Limb (tissue), 2 donors: ENCODE measurements around the gene ATP2A1.
"Not testable (repeated sequence)": the region's sequence is repeated elsewhere in the genome, so short reads cannot be mapped to it uniquely, and the experiment has no call there.

Experiments
- DNase-seq, 2 donors: peaks; one replicate each; pipeline ENCODE4 v3.0.0-alpha.2; 2016; ENCODE audit errors: extremely low spot score in 2 of 2

Gene ATP2A1

GRCh38 chr16:28935346-28935745 lies 57.1 kb downstream of the ATP2A1 start:
- no peak for DNase-seq

GRCh38 chr16:28935924-28936783 lies 57.9 kb downstream of the ATP2A1 start:
- peak; percentile 41 to 63 for DNase-seq

GRCh38 chr16:28936784-28937155 lies 58.5 kb downstream of the ATP2A1 start:
- no peak for DNase-seq

DNA sequence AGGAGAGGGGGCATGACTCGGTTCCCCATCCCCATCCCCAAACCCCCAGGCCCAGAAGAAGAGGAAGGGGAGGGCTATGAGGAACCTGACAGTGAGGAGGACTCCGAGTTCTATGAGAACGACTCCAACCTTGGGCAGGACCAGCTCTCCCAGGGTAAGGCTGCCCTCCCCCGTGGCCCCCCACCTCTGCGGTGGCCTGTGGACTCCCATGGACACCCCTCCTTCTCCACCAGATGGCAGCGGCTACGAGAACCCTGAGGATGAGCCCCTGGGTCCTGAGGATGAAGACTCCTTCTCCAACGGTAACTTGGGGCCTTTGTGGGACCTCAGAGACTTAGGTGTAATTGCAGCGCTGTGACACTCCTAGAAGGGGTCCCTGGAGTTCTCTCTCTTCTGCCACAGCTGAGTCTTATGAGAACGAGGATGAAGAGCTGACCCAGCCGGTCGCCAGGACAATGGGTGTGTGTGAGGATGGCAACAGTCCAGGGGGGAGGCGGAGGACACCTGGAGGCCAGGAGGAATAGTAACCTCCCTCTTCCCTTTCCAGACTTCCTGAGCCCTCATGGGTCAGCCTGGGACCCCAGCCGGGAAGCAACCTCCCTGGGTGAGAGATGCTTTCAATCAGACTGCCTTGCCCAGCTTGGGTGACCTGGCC lies 59.1 kb downstream of the ATP2A1 start:
- no peak for DNase-seq

DNA sequence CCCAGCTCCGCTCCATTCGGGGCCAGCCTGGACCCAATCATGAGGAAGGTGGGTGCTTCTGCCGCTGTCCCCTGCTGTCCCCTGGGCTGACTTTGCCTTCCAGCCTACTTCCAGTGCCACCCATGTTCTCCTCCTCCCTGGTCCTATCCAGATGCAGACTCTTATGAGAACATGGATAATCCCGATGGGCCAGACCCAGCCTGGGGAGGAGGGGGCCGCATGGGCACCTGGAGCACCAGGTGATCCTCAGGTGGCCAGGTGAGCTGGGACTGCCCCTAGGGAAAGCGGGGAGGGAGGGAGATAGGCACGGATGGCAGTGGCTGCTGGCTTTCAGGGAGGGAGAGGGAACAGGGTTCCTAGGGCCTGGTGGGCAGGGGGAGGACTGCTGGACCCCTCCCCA lies 60.4 kb downstream of the ATP2A1 start:
- no peak for DNase-seq

- DNase-seq: not testable (repeated sequence)
Observed at GRCh38 chr16:28939825-28940224, 61.5 kb downstream of the ATP2A1 start.

GRCh38 chr16:28943281-28943680 lies 65.0 kb downstream of the ATP2A1 start:
- DNase-seq: no peak

- DNase-seq: no peak
Observed at GRCh38 chr16:28946681-28947080, 68.4 kb downstream of the ATP2A1 start.

DNA sequence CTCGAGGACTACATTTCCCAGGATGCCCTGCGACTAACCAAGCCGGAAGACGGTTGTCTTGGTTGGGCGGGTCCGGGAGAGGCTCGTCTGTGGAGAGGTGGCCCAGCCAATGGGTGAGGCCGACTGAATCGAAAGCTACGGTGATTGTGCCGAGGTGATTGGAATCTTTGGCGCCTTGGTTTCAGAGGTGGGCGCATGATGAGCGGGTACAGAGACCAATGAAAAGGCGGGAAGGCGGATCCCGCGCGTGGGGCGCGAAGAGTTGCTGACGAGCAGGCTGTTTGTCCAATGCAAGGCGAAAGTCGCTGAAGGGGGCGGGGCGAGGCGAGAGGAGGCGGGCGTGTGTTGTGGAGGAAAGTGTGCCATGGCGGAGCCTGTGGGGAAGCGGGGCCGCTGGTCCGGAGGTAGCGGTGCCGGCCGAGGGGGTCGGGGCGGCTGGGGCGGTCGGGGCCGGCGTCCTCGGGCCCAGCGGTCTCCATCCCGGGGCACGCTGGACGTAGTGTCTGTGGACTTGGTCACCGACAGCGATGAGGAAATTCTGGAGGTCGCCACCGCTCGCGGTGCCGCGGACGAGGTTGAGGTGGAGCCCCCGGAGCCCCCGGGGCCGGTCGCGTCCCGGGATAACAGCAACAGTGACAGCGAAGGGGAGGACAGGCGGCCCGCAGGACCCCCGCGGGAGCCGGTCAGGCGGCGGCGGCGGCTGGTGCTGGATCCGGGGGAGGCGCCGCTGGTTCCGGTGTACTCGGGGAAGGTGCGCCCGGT lies 72.5 kb downstream of the ATP2A1 start, which contains the start of gene NFATC2IP:
Gene NFATC2IP, plus strand, starts transcription at position 290 of the 762 bp plus-strand sequence. Its CDS starts 75 bp downstream, at position 365.
- DNase-seq: peak; percentile 100

GRCh38 chr16:28951410-28951943 lies 73.2 kb downstream of the ATP2A1 start:
- peak in 1 of 2 donors; percentile 2 for DNase-seq
